Neural crest cell (in vitro differentiated cells): ENCODE data around the gene DPP7. TPM values are rescaled to one million over a fixed set of nuclear protein-coding genes. Genes with fewer than 3 reads are reported as not detected.
"Not testable (repeated sequence)": the region's sequence is repeated elsewhere in the genome, so short reads cannot be mapped to it uniquely, and the experiment has no call there.

Source experiments
- DNase-seq: peaks from one replicate; pipeline ENCODE4 v3.0.0; 2021; ENCODE audit warnings: low read depth, mixed read lengths, low spot score
- H3K27ac Mint-ChIP-seq: one replicate; pipeline ENCODE4 v1.8.0; 2021; ENCODE audit warnings: mild to moderate bottlenecking, mixed read lengths; ENCODE audit not compliant: unreplicated experiment
- H3K27me3 Mint-ChIP-seq: 2 replicates; pipeline ENCODE4 v1.8.0; 2021; ENCODE audit warnings: low read depth, mild to moderate bottlenecking, mixed read lengths
- H3K36me3 Mint-ChIP-seq: 2 replicates; pipeline ENCODE4 v1.8.0; 2021; ENCODE audit warnings: low read depth, mild to moderate bottlenecking, mixed read lengths
- H3K4me1 Mint-ChIP-seq: 2 replicates; pipeline ENCODE4 v1.8.0; 2021; ENCODE audit warnings: mixed read lengths
- H3K4me3 Mint-ChIP-seq: one replicate; pipeline ENCODE4 v1.8.0; 2021; ENCODE audit warnings: mild to moderate bottlenecking, mixed read lengths
- H3K9me3 Mint-ChIP-seq: 2 replicates; pipeline ENCODE4 v1.8.0; 2021; ENCODE audit warnings: mixed read lengths
- CTCF ChIP-seq: fragments of 200-600 bp; sonication (generic); conservative IDR thresholded peaks from 2 replicates; pipeline ENCODE4 v1.5.0; 2021; ENCODE audit warnings: antibody characterized with exemption, mild to moderate bottlenecking
- total RNA-seq: library from RNA; stranded (reverse); gene quantifications from 2 replicates; pipeline ENCODE4 v1.2.1, GENCODE V29; 2021

Gene DPP7
- total RNA-seq, 1 donor from 2014 or later = 46.5 TPM

- Mint-ChIP-seq H3K4me1 (no peaks in the 10 kb centered on the region), H3K4me3 (no peak overlapping the region), H3K9me3 (no peaks in the 10 kb centered on the region), H3K27ac (no peak overlapping the region), H3K27me3 (peaks cover 91% of the 10 kb centered on the region), H3K36me3 (no peaks in the 10 kb centered on the region)
- DNase-seq = no peak
- TF ChIP-seq CTCF = no peak
These were observed 22.5 kb upstream of the DPP7 start for GRCh38 chr9:137136881-137137607.

GRCh38 chr9:137136261-137136880, 21.8 kb upstream of the DPP7 start:
- no peak for TF ChIP-seq CTCF

GRCh38 chr9:137135154-137135553, 20.6 kb upstream of the DPP7 start:
- H3K27me3 Mint-ChIP-seq = peaks cover 80% of the 10 kb centered on the region
- H3K27ac Mint-ChIP-seq, H3K4me3 Mint-ChIP-seq, DNase-seq, H3K4me1 Mint-ChIP-seq, H3K9me3 Mint-ChIP-seq, H3K36me3 Mint-ChIP-seq: not testable (repeated sequence)

More at GRCh38 chr9:137136261-137136880, 21.8 kb upstream of the DPP7 start:
- DNase-seq = no peak
- Mint-ChIP-seq H3K27ac (no peak overlapping the region), H3K4me1 (no peaks in the 10 kb centered on the region), H3K9me3 (no peaks in the 10 kb centered on the region), H3K27me3 (peaks cover 87% of the 10 kb centered on the region), H3K36me3 (no peaks in the 10 kb centered on the region), H3K4me3 (no peak overlapping the region)

GRCh38 chr9:137134191-137134590, 19.7 kb upstream of the DPP7 start:
- Mint-ChIP-seq H3K9me3 (no peaks in the 10 kb centered on the region), H3K36me3 (no peaks in the 10 kb centered on the region), H3K27ac (no peak overlapping the region), H3K4me1 (no peaks in the 10 kb centered on the region), H3K27me3 (peaks cover 71% of the 10 kb centered on the region), H3K4me3 (no peak overlapping the region)
- no peak for TF ChIP-seq CTCF
- no peak for DNase-seq

- TF ChIP-seq CTCF = no peak
- Mint-ChIP-seq H3K4me1 (peaks cover 24% of the 10 kb centered on the region), H3K27ac (no peak overlapping the region), H3K4me3 (peak overlapping the region; percentile 88), H3K9me3 (no peaks in the 10 kb centered on the region), H3K27me3 (peaks cover 35% of the 10 kb centered on the region), H3K36me3 (no peaks in the 10 kb centered on the region)
- DNase-seq = no peak
These were observed 15.7 kb upstream of the DPP7 start for GRCh38 chr9:137130176-137130755.
